OCI-LY7 (cell line): ENCODE data around the gene AOAH. TPM values are rescaled to one million over a fixed set of nuclear protein-coding genes. Genes with fewer than 3 reads are reported as not detected.
"Not testable (repeated sequence)": the region's sequence is repeated elsewhere in the genome, so short reads cannot be mapped to it uniquely, and the experiment has no call there.

ENCODE experiments used
- BruUV-seq: library from RNA; stranded (reverse); fragments of 400-500 nt; replicated peaks from 2 replicates; lab custom pipeline; 2021; lab: Mats Ljungman, UMichigan
- CTCF ChIA-PET: fragments of 300-600 bp; sonication (Branson Sonifier 250); formaldehyde crosslinking; loops from one replicate; lab custom pipeline; 2022; ENCODE audit warnings: antibody characterized with exemption; ENCODE audit not compliant: unreplicated experiment; lab: Charles Lee
- POLR2A ChIA-PET: fragments of 300-600 bp; sonication (Branson Sonifier 250); formaldehyde crosslinking; loops from one replicate; lab custom pipeline; 2022; ENCODE audit warnings: antibody characterized with exemption; lab: Charles Lee
- DNase-seq: peaks from one replicate; pipeline ENCODE4 v3.0.0-alpha.2; 2015; ENCODE audit warnings: low spot score
- H2AFZ ChIP-seq: fragments of 200-600 bp; sonication (generic), shearing (Covaris generic); 2 replicates; pipeline ENCODE4 v1.6.1; 2014; ENCODE audit warnings: mild to moderate bottlenecking, antibody characterized with exemption, low read length, moderate library complexity
- H3K27ac ChIP-seq: fragments of 200-600 bp; sonication (generic); 2 replicates; pipeline ENCODE4 v1.5.1; 2014; ENCODE audit warnings: mixed run types, low read depth, mild to moderate bottlenecking, moderate library complexity, low read length, inconsistent platforms; ENCODE audit not compliant: poor library complexity, severe bottlenecking
- H3K36me3 ChIP-seq: fragments of 200-600 bp; sonication (generic); 2 replicates; pipeline ENCODE4 v1.6.1; 2014; ENCODE audit warnings: mild to moderate bottlenecking, antibody characterized with exemption, low read length, moderate library complexity, mixed read lengths; ENCODE audit not compliant: insufficient read depth
- H3K4me1 ChIP-seq: fragments of 200-600 bp; sonication (generic); 2 replicates; pipeline ENCODE4 v1.5.1; 2014; ENCODE audit warnings: mild to moderate bottlenecking, low read length; ENCODE audit not compliant: insufficient read depth, poor library complexity, severe bottlenecking
- H3K4me2 ChIP-seq: fragments of 200-600 bp; sonication (generic); 2 replicates; pipeline ENCODE4 v1.6.1; 2014; ENCODE audit warnings: mild to moderate bottlenecking, low read length
- H3K4me3 ChIP-seq: fragments of 200-600 bp; sonication (generic); 2 replicates; pipeline ENCODE4 v1.5.1; 2014; ENCODE audit warnings: mild to moderate bottlenecking, low read depth, low read length; ENCODE audit not compliant: poor library complexity, severe bottlenecking
- H3K79me2 ChIP-seq: fragments of 200-600 bp; sonication (generic); 2 replicates; pipeline ENCODE4 v1.6.1; 2016; ENCODE audit warnings: low read depth, mild to moderate bottlenecking, low read length, moderate library complexity, mixed read lengths; ENCODE audit not compliant: insufficient read depth
- H3K9me2 ChIP-seq: fragments of 200-600 bp; sonication (generic); 2 replicates; pipeline ENCODE4 v1.6.1; 2016; ENCODE audit warnings: mild to moderate bottlenecking, low read length, mixed read lengths; ENCODE audit not compliant: insufficient read depth
- H3K9me3 ChIP-seq: fragments of 200-600 bp; sonication (generic); 2 replicates; pipeline ENCODE4 v1.6.1; 2014; ENCODE audit warnings: mild to moderate bottlenecking, mixed run types, low read length, mixed read lengths
- H4K20me1 ChIP-seq: fragments of 200-600 bp; sonication (generic); 2 replicates; pipeline ENCODE4 v1.6.1; 2014; ENCODE audit warnings: mild to moderate bottlenecking, antibody characterized with exemption, low read length, moderate library complexity, mixed read lengths; ENCODE audit not compliant: insufficient read depth
- EZH2phosphoT487 ChIP-seq: fragments of 200-600 bp; sonication (generic); IDR thresholded peaks from 2 replicates; pipeline ENCODE4 v1.6.1; 2018; ENCODE audit warnings: low read depth, borderline replicate concordance, mild to moderate bottlenecking, mixed run types, antibody characterized with exemption, low read length, moderate library complexity, mixed read lengths
- intact Hi-C: fragments of 100-400 bp; cut with micrococcal nuclease; formaldehyde crosslinking; loops from one replicate; pipeline ENCODE4 v1.10.0; 2022; ENCODE audit not compliant: unreplicated experiment
- total RNA-seq, 2 experiments: library from RNA; depleted of rRNA in 1 of 2; stranded (reverse); fragments of >200 nt in 1 of 2; shearing (Covaris generic) in 1 of 2; gene quantifications; 2 replicates each; pipeline ENCODE4 v1.2.3, GENCODE V29; 2014 to 2022
- TF ChIP-seq, protein P1 (sequence below): fragments of 200-600 bp; sonication (generic); conservative IDR thresholded peaks from 2 replicates; pipeline ENCODE4 v1.5.1; 2014; ENCODE audit warnings: mild to moderate bottlenecking, antibody characterized with exemption, low read length, moderate library complexity, mixed read lengths

The AOAH gene
- total RNA-seq, 2 experiments from 2014 or later = 0.13 to 0.61 TPM

GRCh38 chr7:36650766-36651312, 73.5 kb downstream of the AOAH start:
- TF ChIP-seq, protein P1, sequence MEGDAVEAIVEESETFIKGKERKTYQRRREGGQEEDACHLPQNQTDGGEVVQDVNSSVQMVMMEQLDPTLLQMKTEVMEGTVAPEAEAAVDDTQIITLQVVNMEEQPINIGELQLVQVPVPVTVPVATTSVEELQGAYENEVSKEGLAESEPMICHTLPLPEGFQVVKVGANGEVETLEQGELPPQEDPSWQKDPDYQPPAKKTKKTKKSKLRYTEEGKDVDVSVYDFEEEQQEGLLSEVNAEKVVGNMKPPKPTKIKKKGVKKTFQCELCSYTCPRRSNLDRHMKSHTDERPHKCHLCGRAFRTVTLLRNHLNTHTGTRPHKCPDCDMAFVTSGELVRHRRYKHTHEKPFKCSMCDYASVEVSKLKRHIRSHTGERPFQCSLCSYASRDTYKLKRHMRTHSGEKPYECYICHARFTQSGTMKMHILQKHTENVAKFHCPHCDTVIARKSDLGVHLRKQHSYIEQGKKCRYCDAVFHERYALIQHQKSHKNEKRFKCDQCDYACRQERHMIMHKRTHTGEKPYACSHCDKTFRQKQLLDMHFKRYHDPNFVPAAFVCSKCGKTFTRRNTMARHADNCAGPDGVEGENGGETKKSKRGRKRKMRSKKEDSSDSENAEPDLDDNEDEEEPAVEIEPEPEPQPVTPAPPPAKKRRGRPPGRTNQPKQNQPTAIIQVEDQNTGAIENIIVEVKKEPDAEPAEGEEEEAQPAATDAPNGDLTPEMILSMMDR = no peak
- no peak for TF ChIP-seq EZH2phosphoT487
- Histone ChIP-seq H3K79me2 (no peaks in the 10 kb centered on the region), H3K4me1 (no peaks in the 10 kb centered on the region), H3K4me3 (no peak overlapping the region), H3K9me2 (no peaks in the 10 kb centered on the region), H3K36me3 (no peaks in the 10 kb centered on the region), H2AFZ (no peak overlapping the region), H3K4me2 (no peak overlapping the region), H4K20me1 (no peaks in the 10 kb centered on the region), H3K27ac (no peak overlapping the region), H3K9me3 (no peaks in the 10 kb centered on the region)
- intact Hi-C loops = no loop called here
- ChIA-PET POLR2A (interaction anchor here (1.0 kb wide), 1 partner anchor 12 kb away, joined by 4 read pairs; no protein-coding TSS in a partner anchor), CTCF (no interaction called here)
- no TSS peak for BruUV-seq
- DNase-seq = no peak

DNA sequence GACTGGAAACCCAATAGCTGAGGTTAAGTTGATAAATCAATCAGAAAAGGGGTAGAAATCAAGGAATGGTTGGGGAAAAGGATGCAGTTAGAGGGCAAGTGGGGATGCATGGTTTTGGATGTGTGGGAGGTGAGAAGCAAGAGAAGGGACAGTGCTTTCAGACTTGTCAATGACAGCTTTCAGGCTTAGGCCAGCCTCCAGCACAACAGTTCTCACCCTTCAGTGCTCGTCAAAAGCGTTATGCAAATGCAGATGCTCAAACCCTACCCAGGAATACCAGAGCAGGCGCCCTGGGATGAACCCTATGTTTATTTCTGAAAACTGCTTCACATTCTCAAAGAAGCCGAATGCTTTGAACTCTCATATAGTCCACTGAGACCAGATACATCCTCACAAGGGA, 74.0 kb downstream of the AOAH start:
- ChIA-PET CTCF (no interaction called here), POLR2A (interaction anchor here (1.0 kb wide), 1 partner anchor 11 kb away, joined by 4 read pairs; no protein-coding TSS in a partner anchor)
- H3K9me3 ChIP-seq = no peaks in the 10 kb centered on the region
- no peaks in the 10 kb centered on the region for H4K20me1 ChIP-seq
- no peak overlapping the region for H3K27ac ChIP-seq
- H3K4me3 ChIP-seq = no peak overlapping the region
- DNase-seq = no peak
- H3K36me3 ChIP-seq = no peaks in the 10 kb centered on the region
- H3K79me2 ChIP-seq = no peaks in the 10 kb centered on the region
- no peaks in the 10 kb centered on the region for H3K4me1 ChIP-seq
- no peaks in the 10 kb centered on the region for H3K9me2 ChIP-seq
- BruUV-seq = no TSS peak
- intact Hi-C loops = no loop called here
- H3K4me2 ChIP-seq = no peak overlapping the region
- no peak overlapping the region for H2AFZ ChIP-seq
- no peak for TF ChIP-seq EZH2phosphoT487
- TF ChIP-seq, protein P1 = no peak

GRCh38 chr7:36649319-36649718, 75.0 kb downstream of the AOAH start:
- BruUV-seq, intact Hi-C loops, H3K4me1 ChIP-seq, H3K27ac ChIP-seq, H2AFZ ChIP-seq, CTCF ChIA-PET, POLR2A ChIA-PET, DNase-seq, H3K79me2 ChIP-seq, H3K9me2 ChIP-seq, H4K20me1 ChIP-seq, H3K9me3 ChIP-seq, H3K4me2 ChIP-seq, H3K36me3 ChIP-seq, H3K4me3 ChIP-seq: not testable (repeated sequence)
